Heart left ventricle (tissue), 16 donors: Measurements from ENCODE around the gene B9D2. TPM values are rescaled to one million over a fixed set of nuclear protein-coding genes. Genes with fewer than 3 reads are reported as not detected.
"Not testable (repeated sequence)": the region's sequence is repeated elsewhere in the genome, so short reads cannot be mapped to it uniquely, and the experiment has no call there.

Source experiments
- ATAC-seq, 4 donors: fragments of 200-7000 bp; cut with Tn5 transposase; one replicate each; pipeline ENCODE4 v1.9.1; 2020 to 2022; ENCODE audit warnings: moderate library complexity in 4 of 4, mild to moderate bottlenecking in 3 of 4, moderate number of reproducible peaks in 1 of 4
- DNase-seq, 5 donors: peaks; one replicate each; pipeline ENCODE4 v3.0.0-alpha.2; 2020
- H3K27ac ChIP-seq, 12 donors: fragments of 200-600 bp; sonication (generic) in 4 of 12; one replicate each; pipeline versions ENCODE4 v1.5.0 to v1.8.0; 2016 to 2022; ENCODE audit warnings: mild to moderate bottlenecking in 2 of 12
- H3K27me3 ChIP-seq, 9 donors: fragments of 200-600 bp; sonication (generic) in 2 of 9; one replicate each; pipeline versions ENCODE4 v1.5.1 to v1.8.0; 2016 to 2022; ENCODE audit warnings: mild to moderate bottlenecking in 3 of 9
- H3K36me3 ChIP-seq, 9 donors: fragments of 200-600 bp; sonication (generic) in 2 of 9; one replicate each; pipeline versions ENCODE4 v1.5.0 to v1.8.0; 2018 to 2022; ENCODE audit warnings: mild to moderate bottlenecking in 2 of 9
- H3K4me1 ChIP-seq, 12 donors: fragments of 200-600 bp; sonication (generic) in 4 of 12; one replicate each; pipeline versions ENCODE4 v1.5.0 to v1.8.0; 2016 to 2022; ENCODE audit warnings: mild to moderate bottlenecking in 3 of 12
- H3K4me3 ChIP-seq, 12 donors: fragments of 200-600 bp; sonication (generic) in 4 of 12; one replicate each; pipeline versions ENCODE4 v1.5.0 to v1.8.0; 2017 to 2022; ENCODE audit warnings: mild to moderate bottlenecking in 9 of 12, moderate library complexity in 4 of 12
- H3K9me3 ChIP-seq, 12 donors: fragments of 200-600 bp; sonication (generic) in 4 of 12; one replicate each; pipeline versions ENCODE4 v1.5.0 to v1.8.0; 2016 to 2022; ENCODE audit warnings: mild to moderate bottlenecking in 1 of 12
- POLR2A ChIP-seq, 2 donors: fragments of 450-650 bp; IDR thresholded peaks; one replicate each; pipeline ENCODE4 v1.6.1; 2017; ENCODE audit warnings: antibody characterized with exemption in 2 of 2, mild to moderate bottlenecking in 2 of 2, moderate library complexity in 2 of 2
- WGBS, 4 donors: extraction: QIAGEN DNeasy Blood & Tissue Kit in 2 of 4; methylation state at CpG; one replicate each; pipeline versions ENCODE4 v1.1.5 to v1.1.7; 2013 to 2018; 5-methylcytosine and 5-hydroxymethylcytosine counted together
- intact Hi-C, 10 donors: fragments of 100-400 bp; cut with DNase I; formaldehyde crosslinking; loops; one replicate each; pipeline versions ENCODE4 v1.11.1 to v1.14.2; 2022
- polyA plus RNA-seq, 2 donors: library from polyadenylated mRNA; stranded (reverse); fragments of 200-250 nt; gene quantifications; one replicate each; pipeline ENCODE4 v1.2.3, GENCODE V29; 2013
- total RNA-seq, 9 donors: library from RNA; depleted of rRNA in 2 of 9; stranded (reverse); fragments of >200 nt in 2 of 9; fragmentation: NEBNext Ultra II Directional in 3 of 9; extraction: Animal tissue kit (Norgen Biotek cat#: 25700) in 3 of 9; gene quantifications; one replicate each; pipeline versions ENCODE4 v1.1.0 to v1.2.4, GENCODE V29; 2016 to 2023
- TF ChIP-seq, protein P1 (sequence below), 12 donors: fragments of 200-600 bp; sonication (generic) in 4 of 12; IDR thresholded peaks; one replicate each; pipeline versions ENCODE4 v1.5.0 to v1.8.0; 2018 to 2022; ENCODE audit warnings: antibody characterized with exemption in 12 of 12, mild to moderate bottlenecking in 5 of 12
- donor health status: ischemic (EF 13 %, LVEDD 7.1; RV severe dilation, severe dysfunction).
- donor health status: healthy with polysubstance abuse.
- donor health status: DM: no; HTN: yes; CAD: no.
- donor health status: DM: no; HTN: no; CAD: no.
- donor health status: ischemic (EF 25% LVEDD 6.9; RV normal size, moderate dysfunction).
- donor health status: ischemic (EF 25% LVEDD 5.7; RV mildly dilated, moderate dysfunction).
- donor health status: healthy.
- donor health status: DM: yes; HTN: yes; CAD: no.
- donor health status: ischemic (EF 35%, LVEDD 5.7; RV mildly dilated, moderate dysfunction).
- donor health status: nonischemic (EF 11% LVEDD 7.7; RV severe dilation, severe dysfunction).
- donor health status: DM: yes; HTN: yes; CAD: no.
- donor health status: PGD.
- donor health status: ischemic (EF 29% LVEDD 5.4; RV normal size, mild dysfunction).
- donor health status: nonischemic (EF 23%, LVEDD 6.1; RV moderate dilation, normal function).

The B9D2 gene
- total and polyA plus RNA-seq, 11 donors: 1.9 to 14.6 (median 3.3) TPM

DNA sequence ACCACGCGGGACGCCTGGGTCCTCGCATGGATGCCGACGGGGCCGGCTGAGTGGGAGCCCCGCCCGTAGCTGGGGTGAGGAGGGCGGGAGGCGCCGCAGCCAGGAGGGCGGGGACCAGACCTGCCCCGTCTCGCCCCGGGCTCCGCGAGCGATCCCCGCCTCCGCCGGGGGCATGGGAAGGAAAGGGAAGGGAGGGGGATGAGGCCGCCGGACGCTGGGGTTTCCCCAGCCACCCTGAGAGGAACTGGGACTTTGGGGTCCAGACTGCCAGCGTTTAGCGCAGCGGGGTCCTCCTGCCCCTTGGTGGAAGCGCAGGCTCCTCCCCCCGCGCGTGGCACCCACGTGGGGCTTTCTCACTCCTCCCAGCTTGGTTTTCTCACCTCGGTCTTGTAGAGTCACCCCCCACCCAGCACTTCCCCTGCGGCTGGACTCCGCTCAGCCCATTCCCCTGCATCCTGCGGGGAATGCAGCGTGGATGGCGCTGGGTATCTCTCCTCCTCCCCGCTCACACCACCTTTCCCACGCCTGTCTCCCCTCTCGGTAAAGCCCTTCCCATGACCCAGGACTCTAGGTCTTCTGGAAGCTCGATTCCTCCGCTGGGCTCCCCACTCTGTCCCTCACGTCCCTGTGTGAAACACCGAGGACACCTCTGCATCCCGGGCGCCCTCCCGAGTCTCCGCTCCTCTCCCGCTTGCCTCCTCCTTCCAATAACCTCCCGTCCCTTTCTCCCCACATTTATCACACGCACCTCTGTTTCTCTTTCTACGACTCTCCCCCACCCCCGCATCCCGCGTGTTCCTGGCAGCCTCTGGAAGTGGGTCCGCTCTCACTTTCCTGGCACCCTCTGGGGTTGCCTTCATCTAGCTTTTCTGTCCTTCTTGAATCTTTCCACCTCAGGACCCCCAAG lies 12.4 kb downstream of the B9D2 start:
- H3K27me3 ChIP-seq: no peaks in the 10 kb centered on the region
- DNase-seq (peak; percentile 74 to 87 (median 78)), ATAC-seq (peak; percentile 38 to 71 (median 65))
- H3K4me1 ChIP-seq: peaks cover 0 to 57% (median 25%) of the 10 kb centered on the region in 12 donors
- TF ChIP-seq, protein P1, sequence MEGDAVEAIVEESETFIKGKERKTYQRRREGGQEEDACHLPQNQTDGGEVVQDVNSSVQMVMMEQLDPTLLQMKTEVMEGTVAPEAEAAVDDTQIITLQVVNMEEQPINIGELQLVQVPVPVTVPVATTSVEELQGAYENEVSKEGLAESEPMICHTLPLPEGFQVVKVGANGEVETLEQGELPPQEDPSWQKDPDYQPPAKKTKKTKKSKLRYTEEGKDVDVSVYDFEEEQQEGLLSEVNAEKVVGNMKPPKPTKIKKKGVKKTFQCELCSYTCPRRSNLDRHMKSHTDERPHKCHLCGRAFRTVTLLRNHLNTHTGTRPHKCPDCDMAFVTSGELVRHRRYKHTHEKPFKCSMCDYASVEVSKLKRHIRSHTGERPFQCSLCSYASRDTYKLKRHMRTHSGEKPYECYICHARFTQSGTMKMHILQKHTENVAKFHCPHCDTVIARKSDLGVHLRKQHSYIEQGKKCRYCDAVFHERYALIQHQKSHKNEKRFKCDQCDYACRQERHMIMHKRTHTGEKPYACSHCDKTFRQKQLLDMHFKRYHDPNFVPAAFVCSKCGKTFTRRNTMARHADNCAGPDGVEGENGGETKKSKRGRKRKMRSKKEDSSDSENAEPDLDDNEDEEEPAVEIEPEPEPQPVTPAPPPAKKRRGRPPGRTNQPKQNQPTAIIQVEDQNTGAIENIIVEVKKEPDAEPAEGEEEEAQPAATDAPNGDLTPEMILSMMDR (IDR thresholded peaks at IDR 0.05): no peak
- intact Hi-C loops: loop anchor here in 6 of 10 donors (2.0 to 5.0 kb wide), 6 partner anchors 25 to 145 kb away; partner anchors contain the start of genes CCDC97 (in 3 of the 6) and HNRNPUL1 (in 1 of the 6)
- H3K27ac ChIP-seq: peak overlapping the region; percentile 66 to 96 (median 90)
- peak overlapping the region; percentile 52 to 98 (median 74) for H3K4me3 ChIP-seq
- H3K36me3 ChIP-seq: peaks cover 0 to 20% (median 13%) of the 10 kb centered on the region in 9 donors
- H3K9me3 ChIP-seq: no peaks in the 10 kb centered on the region
- 0 to 1% (median 0%) methylated on average over 25 to 58 of the region's 58 CpGs for WGBS, 4 donors

DNA sequence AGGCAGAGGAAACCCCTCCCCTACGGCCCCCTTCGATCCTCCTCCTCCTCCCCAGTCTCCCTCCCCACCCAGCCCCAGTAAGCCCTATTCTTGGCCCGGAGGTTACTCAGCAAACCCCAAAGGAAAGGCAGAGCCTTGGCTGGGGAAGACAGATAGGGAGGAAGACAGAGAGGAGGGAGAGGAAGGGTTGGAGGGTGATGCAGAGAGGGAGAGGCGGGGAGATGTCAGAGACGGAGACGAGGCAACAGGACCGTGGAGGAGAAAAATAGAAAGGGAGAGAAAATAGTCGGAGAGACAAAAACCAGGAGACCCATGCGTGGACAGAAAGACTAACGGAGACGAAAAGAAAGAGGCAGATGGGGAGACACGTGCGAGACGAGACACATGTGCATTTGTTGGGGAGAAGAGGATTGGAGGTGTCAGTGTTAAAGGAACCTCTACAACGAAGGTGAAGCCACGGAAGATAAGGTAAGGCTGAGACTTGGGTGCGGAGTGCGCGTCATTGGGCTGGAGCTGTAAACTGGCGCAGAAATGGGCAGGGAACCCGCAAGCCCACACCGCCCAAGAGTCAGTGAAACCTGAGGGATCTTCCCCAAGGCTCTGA lies 13.1 kb downstream of the B9D2 start:
- Histone ChIP-seq H3K27ac (peak overlapping the region; percentile 66 to 96 (median 88)), H3K9me3 (no peaks in the 10 kb centered on the region), H3K4me3 (peak overlapping the region; percentile 52 to 98 (median 74)), H3K36me3 (peaks cover 0 to 27% (median 18%) of the 10 kb centered on the region in 9 donors), H3K27me3 (no peaks in the 10 kb centered on the region), H3K4me1 (peaks cover 0 to 56% (median 25%) of the 10 kb centered on the region in 12 donors)
- 12 to 19% (median 16%) methylated on average over 22 of the region's 22 CpGs for WGBS, 4 donors
- DNase-seq (peak in 2 of 5 donors; percentile 35 to 41), ATAC-seq (peak in 2 of 4 donors; percentile 9 to 10)
- intact Hi-C loops: loop anchor here in 5 of 10 donors (2.0 to 5.0 kb wide), 4 partner anchors 24 to 89 kb away; partner anchors contain the start of genes CCDC97 (in 3 of the 5) and HNRNPUL1 (in 1 of the 5)
- TF ChIP-seq, protein P1 (IDR thresholded peaks at IDR 0.05): no peak
- TF ChIP-seq POLR2A (IDR thresholded peaks at IDR 0.05): no peak

DNA sequence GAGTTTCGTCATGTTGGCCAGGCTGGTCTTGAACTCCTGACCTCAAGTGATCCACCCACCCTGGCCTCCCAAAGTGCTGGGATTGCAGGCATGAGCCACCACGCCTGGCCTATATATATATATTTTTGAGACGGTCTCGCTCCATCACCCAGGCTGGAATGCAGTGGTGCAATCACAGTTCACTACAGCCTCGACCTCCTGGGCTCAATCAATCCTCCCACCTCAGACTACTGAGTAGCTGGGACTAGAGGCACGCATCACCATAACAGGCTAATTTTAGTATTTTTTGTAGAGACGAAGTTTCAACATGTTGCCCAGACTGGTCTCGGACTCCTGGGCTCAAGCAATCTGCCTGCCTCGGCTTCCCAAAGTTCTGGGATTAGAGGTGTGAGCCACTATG lies 17.0 kb downstream of the B9D2 start:
- DNase-seq, H3K9me3 ChIP-seq, ATAC-seq, intact Hi-C loops, H3K27me3 ChIP-seq, H3K27ac ChIP-seq, H3K4me3 ChIP-seq: not testable (repeated sequence)
- Histone ChIP-seq H3K36me3 (peaks cover 0 to 66% (median 39%) of the 10 kb centered on the region in 9 donors), H3K4me1 (peaks cover 0 to 43% (median 19%) of the 10 kb centered on the region in 12 donors)
- WGBS, 4 donors: 91 to 96% (median 94%) methylated on average over 9 of the region's 9 CpGs

DNA sequence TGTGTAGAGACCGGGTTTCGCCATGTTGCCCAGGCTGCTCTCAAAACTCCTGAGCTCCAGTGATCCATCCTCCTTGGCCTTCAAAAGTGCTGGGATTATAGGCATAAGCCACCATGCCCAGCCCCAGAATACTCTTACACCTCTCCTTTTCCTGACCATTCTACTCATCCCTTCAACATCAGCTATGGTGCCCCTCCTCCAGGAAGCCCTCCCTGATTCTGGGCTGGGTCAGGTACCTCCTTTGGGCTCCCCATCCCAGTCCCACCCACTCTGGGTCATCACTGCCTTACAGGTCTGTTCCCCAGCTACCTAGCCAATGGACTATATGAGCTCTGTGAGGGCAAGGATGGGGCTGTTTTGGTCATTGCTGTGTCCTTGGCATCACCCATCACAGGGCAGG lies 19.8 kb downstream of the B9D2 start:
- WGBS, 4 donors: 90 to 100% (median 98%) methylated on average over 2 of the region's 2 CpGs

More for the DNA sequence above, 19.8 kb downstream of the B9D2 start:
- Histone ChIP-seq H3K36me3 (peaks cover 0 to 93% (median 61%) of the 10 kb centered on the region in 9 donors), H3K4me3 (no peak overlapping the region), H3K9me3 (no peaks in the 10 kb centered on the region), H3K27ac (no peak overlapping the region), H3K27me3 (no peaks in the 10 kb centered on the region), H3K4me1 (peaks cover 0 to 27% (median 3%) of the 10 kb centered on the region in 12 donors)
- ATAC-seq (no peak), DNase-seq (no peak)
- TF ChIP-seq POLR2A (IDR thresholded peaks at IDR 0.05): no peak
- TF ChIP-seq, protein P1 (IDR thresholded peaks at IDR 0.05): no peak
- intact Hi-C loops: no loop called here
